Fibroblast of skin of abdomen (primary cell): ENCODE data around the gene TUBGCP4.

Source experiments
- DNase-seq: peaks from one replicate; pipeline ENCODE4 v3.0.0-alpha.2; 2013

TUBGCP4 gene

GRCh38 chr15:43404130-43404529 lies 33.2 kb downstream of the TUBGCP4 start:
- no peak for DNase-seq

DNA sequence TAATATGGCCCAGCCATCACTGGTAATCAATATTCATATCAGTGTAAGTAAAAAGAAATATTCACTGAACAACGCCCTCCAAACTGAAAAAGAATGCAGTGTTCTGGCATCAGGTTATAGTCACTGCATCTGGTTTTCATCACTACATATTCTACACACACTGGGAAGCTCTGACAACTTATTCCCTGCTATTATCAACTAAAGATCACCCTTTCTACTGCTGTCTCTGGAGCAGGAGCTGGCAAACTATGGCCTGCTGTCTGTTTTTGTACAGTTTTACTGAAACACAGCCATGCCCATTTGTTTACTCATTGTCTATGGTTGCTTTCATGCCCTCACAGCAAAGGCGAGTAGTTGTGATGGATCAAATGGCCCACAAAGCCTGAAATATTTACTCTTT lies 35.3 kb downstream of the TUBGCP4 start:
- no peak for DNase-seq

DNA sequence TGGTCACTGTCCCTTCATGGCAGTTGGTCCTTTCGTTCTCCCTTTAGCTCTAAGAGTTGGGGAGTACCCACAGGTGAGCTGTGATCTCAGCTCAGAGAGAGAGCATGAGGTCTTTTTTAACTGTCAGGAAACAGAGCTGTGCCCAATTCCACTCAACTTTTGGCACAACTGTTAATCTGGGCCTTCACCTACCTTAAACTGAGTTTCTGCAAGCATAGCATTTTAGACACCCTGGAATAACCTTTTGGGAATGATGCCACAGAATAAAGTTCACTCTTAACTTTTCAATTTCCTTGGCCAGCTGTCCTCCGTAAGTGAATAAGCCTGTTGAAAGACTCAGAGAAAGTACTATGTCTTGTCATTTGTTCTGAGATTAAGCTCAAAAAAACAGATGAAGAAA lies 35.9 kb downstream of the TUBGCP4 start:
- no peak for DNase-seq

- DNase-seq = no peak
These were observed 37.9 kb downstream of the TUBGCP4 start for GRCh38 chr15:43408789-43409188.

GRCh38 chr15:43410572-43411214 lies 39.8 kb downstream of the TUBGCP4 start:
- no peak for DNase-seq

GRCh38 chr15:43412096-43412495 lies 41.2 kb downstream of the TUBGCP4 start:
- no peak for DNase-seq

- no peak for DNase-seq
These were observed 43.3 kb downstream of the TUBGCP4 start for GRCh38 chr15:43414196-43414595.

- no peak for DNase-seq
These were observed 49.5 kb downstream of the TUBGCP4 start for GRCh38 chr15:43420435-43420834.

GRCh38 chr15:43420876-43421275 lies 50.0 kb downstream of the TUBGCP4 start:
- DNase-seq = no peak

DNA sequence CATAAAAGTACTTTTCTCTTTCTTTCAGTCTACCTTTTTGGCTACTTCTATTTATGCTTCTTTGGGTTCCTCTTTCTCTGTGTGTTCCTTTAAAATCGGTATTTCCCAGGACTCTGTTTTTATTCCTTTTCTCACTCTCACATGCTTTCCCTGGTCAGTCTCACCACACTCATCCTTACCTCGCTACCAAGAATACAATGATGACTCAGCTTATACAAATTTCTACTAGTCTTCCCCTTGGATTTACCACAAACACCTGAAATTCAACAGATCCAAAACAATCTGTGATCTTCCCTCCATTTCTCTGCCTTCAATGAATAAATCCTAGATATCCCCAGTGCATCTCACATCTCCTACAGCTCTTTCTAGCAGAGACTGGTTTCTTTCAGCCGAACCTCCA lies 52.9 kb downstream of the TUBGCP4 start:
- DNase-seq = no peak

GRCh38 chr15:43429687-43430086 lies 58.8 kb downstream of the TUBGCP4 start:
- no peak for DNase-seq

GRCh38 chr15:43433165-43433564 lies 62.3 kb downstream of the TUBGCP4 start:
- peak; percentile 52 for DNase-seq

DNA sequence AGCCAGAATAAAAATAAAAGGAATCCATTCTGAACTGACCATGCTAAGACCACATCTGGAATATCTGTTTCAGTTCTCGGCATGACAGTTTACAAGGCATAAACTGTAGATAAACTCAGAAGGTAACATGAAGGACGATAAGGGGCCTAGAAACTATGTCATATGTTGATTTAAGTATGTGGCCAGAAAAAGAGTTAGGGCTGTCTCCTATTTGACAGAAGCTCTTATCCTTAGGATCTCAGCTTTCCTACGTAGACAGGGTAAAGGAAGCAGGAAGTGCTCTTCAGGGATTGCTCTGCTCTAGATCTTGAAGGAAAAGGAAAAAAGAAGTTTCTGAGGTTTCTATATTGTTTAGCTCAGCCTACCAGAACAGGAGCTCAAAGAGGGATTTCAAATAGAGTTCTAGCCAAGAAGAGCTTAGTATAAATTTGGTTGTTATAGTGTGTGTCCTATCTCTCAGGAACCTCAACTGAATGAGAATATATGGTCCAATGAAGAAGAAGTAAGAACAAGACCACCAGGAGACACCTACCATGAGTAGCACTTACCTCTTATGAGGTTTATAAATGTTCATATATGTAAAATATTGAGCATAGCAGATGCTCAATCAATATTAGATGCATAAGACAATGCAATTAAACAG lies 62.9 kb downstream of the TUBGCP4 start:
- no peak for DNase-seq

DNA sequence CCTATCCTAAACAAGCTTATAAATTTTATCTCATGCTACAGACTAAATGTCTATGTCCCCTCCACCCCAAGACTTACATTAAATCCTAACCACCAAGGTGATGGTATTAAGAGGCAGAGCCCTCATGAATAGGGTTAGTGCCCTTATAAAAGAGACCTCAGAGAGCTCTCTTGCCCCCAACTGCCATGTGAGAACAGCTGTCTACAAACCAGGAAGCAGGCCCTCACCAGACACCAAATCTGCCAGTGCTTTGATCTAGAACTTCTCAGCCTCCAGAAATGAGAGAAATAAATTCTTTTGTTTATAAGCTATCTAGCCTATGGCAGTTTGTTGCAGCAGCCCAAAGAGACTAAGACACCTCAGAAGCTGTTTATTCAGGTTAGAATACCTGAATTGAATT lies 63.5 kb downstream of the TUBGCP4 start:
- no peak for DNase-seq

GRCh38 chr15:43436395-43436794 lies 65.5 kb downstream of the TUBGCP4 start:
- no peak for DNase-seq

DNA sequence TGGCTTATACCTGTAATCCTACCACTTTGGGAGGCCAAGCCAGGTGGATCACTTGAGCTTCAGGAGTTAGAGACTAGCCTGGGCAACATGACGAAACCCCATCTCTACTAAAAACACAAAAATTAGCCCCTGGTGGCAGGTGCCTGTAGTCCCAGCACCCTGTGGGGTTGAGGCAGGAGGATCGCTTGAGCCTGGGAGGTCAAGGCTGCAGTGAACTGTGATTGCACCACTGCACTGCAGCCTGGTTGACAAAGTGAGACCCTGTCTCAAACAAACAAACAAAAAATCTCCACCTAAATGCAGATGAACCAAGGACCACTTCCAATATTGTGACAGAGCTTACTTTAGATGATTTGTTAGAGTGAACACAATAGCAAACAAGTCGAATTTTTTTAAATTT lies 68.4 kb downstream of the TUBGCP4 start:
- no peak for DNase-seq

GRCh38 chr15:43440721-43441281 lies 69.9 kb downstream of the TUBGCP4 start:
- peak; percentile 96 for DNase-seq

- DNase-seq = peak; percentile 40
These were observed 70.4 kb downstream of the TUBGCP4 start for GRCh38 chr15:43441316-43441715.

GRCh38 chr15:43446344-43446743 lies 75.4 kb downstream of the TUBGCP4 start:
- DNase-seq = no peak

DNA sequence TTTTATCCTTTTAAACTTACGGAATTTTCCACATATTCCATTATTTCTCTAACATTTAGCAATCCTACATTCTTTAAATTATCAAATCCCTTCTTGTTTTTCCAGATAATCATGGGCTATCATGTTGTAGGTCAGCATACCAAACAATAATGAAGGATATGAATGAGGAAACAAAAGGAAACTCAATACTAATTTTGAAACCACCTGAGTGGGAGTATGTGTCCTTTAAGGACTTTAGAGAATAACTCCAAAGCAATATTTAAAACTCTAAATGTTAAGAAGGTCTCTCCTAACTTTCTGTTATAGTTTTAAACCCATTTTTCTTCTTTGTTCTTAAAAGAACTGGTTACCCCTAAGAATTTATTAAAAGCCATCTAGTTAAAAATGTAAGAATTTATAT lies 79.1 kb downstream of the TUBGCP4 start:
- DNase-seq = no peak
